NCI-H446 treated with DMSO at 0.1 percent for 48 hours (cell line): ENCODE measurements around the gene AIF1.

Source experiments
- DNase-seq: peaks from one replicate; lab custom pipeline; 2025; lab: John Stamatoyannopoulos, UW

The AIF1 gene

GRCh38 chr6:31614684-31615578 lies at the start of gene AIF1:
AIF1 (plus strand) TSS chr6:31615234; CDS start chr6:31615330, 96 bp downstream.
- DNase-seq = no peak

- no peak for DNase-seq
These were observed 47.3 kb upstream of the AIF1 start for GRCh38 chr6:31567531-31568370.

GRCh38 chr6:31568537-31568961 lies 46.5 kb upstream of the AIF1 start:
- no peak for DNase-seq

GRCh38 chr6:31569861-31570536 lies 45.0 kb upstream of the AIF1 start:
- DNase-seq = no peak

- DNase-seq = no peak
These were observed 42.8 kb upstream of the AIF1 start, which contains the start of gene LTA for GRCh38 chr6:31572041-31572911. LTA (plus strand) TSS chr6:31572289; CDS start chr6:31572743, 454 bp downstream.

GRCh38 chr6:31573239-31574105 lies 41.6 kb upstream of the AIF1 start:
- DNase-seq = no peak

- DNase-seq = no peak
These were observed 40.6 kb upstream of the AIF1 start for GRCh38 chr6:31574106-31575061.

GRCh38 chr6:31575335-31575901 lies 39.6 kb upstream of the AIF1 start, which contains the start of gene TNF:
TNF (plus strand) TSS chr6:31575565; CDS start chr6:31575742, 177 bp downstream.
- DNase-seq = no peak

GRCh38 chr6:31575952-31576685 lies 38.9 kb upstream of the AIF1 start:
- DNase-seq = no peak

GRCh38 chr6:31576897-31577578 lies 38.0 kb upstream of the AIF1 start:
- no peak for DNase-seq

- DNase-seq = no peak
These were observed 37.5 kb upstream of the AIF1 start for GRCh38 chr6:31577579-31577966.

GRCh38 chr6:31578184-31579118 lies 36.6 kb upstream of the AIF1 start:
- no peak for DNase-seq

- DNase-seq = no peak
These were observed 35.9 kb upstream of the AIF1 start for GRCh38 chr6:31579119-31579505.

GRCh38 chr6:31579546-31580437 lies 35.2 kb upstream of the AIF1 start:
- no peak for DNase-seq

- no peak for DNase-seq
These were observed 34.6 kb upstream of the AIF1 start for GRCh38 chr6:31580438-31580740.
